HepG2 (cell line): ENCODE results near the gene HPD. TPM values are rescaled to one million over a fixed set of nuclear protein-coding genes. Genes with fewer than 3 reads are reported as not detected.

Experiments used
- ATF4 ChIP-seq, 2 experiments: fragments of 450-650 bp in 1 of 2; sonication (generic) in 1 of 2; formaldehyde crosslinking; IDR thresholded peaks; 2 replicates each; pipeline versions ENCODE4 v1.5.0 to v1.8.0; 2020 to 2022; ENCODE audit warnings: mild to moderate bottlenecking in 1 of 2, missing genetic modification reagents in 1 of 2
- HMGA1 ChIP-seq: sonication (generic); formaldehyde crosslinking; conservative IDR thresholded peaks from 2 replicates; pipeline ENCODE4 v1.4.0; 2020; ENCODE audit warnings: missing genetic modification reagents
- HOXD1 ChIP-seq: sonication (generic); formaldehyde crosslinking; IDR thresholded peaks from 2 replicates; pipeline ENCODE4 v1.5.0; 2020; ENCODE audit warnings: missing genetic modification reagents
- MTA3 ChIP-seq: sonication (generic); formaldehyde crosslinking; IDR thresholded peaks from 2 replicates; pipeline ENCODE4 v1.4.0; 2020; ENCODE audit warnings: missing genetic modification reagents
- NCOA5 ChIP-seq: sonication (generic); formaldehyde crosslinking; IDR thresholded peaks from 2 replicates; pipeline ENCODE4 v1.4.0; 2020; ENCODE audit warnings: missing genetic modification reagents
- NR3C1 ChIP-seq: sonication (generic); formaldehyde crosslinking; IDR thresholded peaks from 2 replicates; pipeline ENCODE4 v1.4.0; 2020; ENCODE audit warnings: missing genetic modification reagents
- REXO4 ChIP-seq: sonication (generic); formaldehyde crosslinking; IDR thresholded peaks from 2 replicates; pipeline ENCODE4 v1.8.0; 2022; ENCODE audit warnings: missing genetic modification reagents, mild to moderate bottlenecking, borderline replicate concordance
- TEF ChIP-seq: sonication (generic); formaldehyde crosslinking; IDR thresholded peaks from 2 replicates; pipeline ENCODE4 v1.5.0; 2020; ENCODE audit warnings: missing genetic modification reagents
- TSC22D2 ChIP-seq: sonication (generic); formaldehyde crosslinking; IDR thresholded peaks from 2 replicates; pipeline ENCODE4 v1.5.1; 2020; ENCODE audit warnings: missing genetic modification reagents, mild to moderate bottlenecking, borderline replicate concordance
- ZFAT ChIP-seq: sonication (generic); formaldehyde crosslinking; conservative IDR thresholded peaks from 2 replicates; pipeline ENCODE4 v1.8.1; 2023; ENCODE audit warnings: missing genetic modification reagents, inconsistent platforms
- ZNF20 ChIP-seq: sonication (generic); formaldehyde crosslinking; IDR thresholded peaks from 2 replicates; pipeline ENCODE4 v1.4.0; 2020; ENCODE audit warnings: mild to moderate bottlenecking, moderate library complexity, missing genetic modification reagents
- ZNF234 ChIP-seq: sonication (generic); formaldehyde crosslinking; conservative IDR thresholded peaks from 2 replicates; pipeline ENCODE4 v1.5.1; 2020; ENCODE audit warnings: mild to moderate bottlenecking, missing genetic modification reagents
- ZNF687 ChIP-seq: sonication (generic); formaldehyde crosslinking; IDR thresholded peaks from 2 replicates; pipeline ENCODE4 v1.5.1; 2020; ENCODE audit warnings: mild to moderate bottlenecking, missing genetic modification reagents, moderate library complexity
- ZNF850 ChIP-seq: sonication (generic); formaldehyde crosslinking; conservative IDR thresholded peaks from 2 replicates; pipeline ENCODE4 v1.9.0; 2021; ENCODE audit warnings: mild to moderate bottlenecking, missing genetic modification reagents
- polyA plus RNA-seq, 8 experiments: library from polyadenylated mRNA; depleted of rRNA in 3 of 8; stranded (reverse) in 7 of 8; unstranded in 1 of 8; fragments of >200 nt; fragmentation: Illumina TruSeq in 4 of 8; extraction: Trizol in 4 of 8; gene quantifications; 2 replicates each; pipeline versions ENCODE4 v1.2.1 to v1.2.3, GENCODE V29; 2011 to 2016; ENCODE audit warnings: low read depth in 4 of 8, missing spikeins in 1 of 8, mixed read lengths in 1 of 8; ENCODE audit not compliant: insufficient read depth in 1 of 8
- total RNA-seq, 5 experiments: library from RNA; depleted of rRNA; stranded (reverse); fragments of >200 nt; fragmentation: Illumina TruSeq; extraction: Trizol; gene quantifications; 2 replicates each; pipeline ENCODE4 v1.2.3, GENCODE V29; 2016; ENCODE audit warnings: low read depth in 1 of 5
- TF ChIP-seq, protein P1 (sequence below): sonication (generic); formaldehyde crosslinking; IDR thresholded peaks from 2 replicates; pipeline ENCODE4 v1.4.0; 2020; ENCODE audit warnings: missing genetic modification reagents, borderline replicate concordance
- TF ChIP-seq, protein P2 (sequence below): sonication (generic); formaldehyde crosslinking; IDR thresholded peaks from 2 replicates; pipeline ENCODE4 v1.9.0; 2021; ENCODE audit warnings: missing genetic modification reagents, borderline replicate concordance

HPD gene
- total and polyA plus RNA-seq, 2 of the 13 experiments (the other 11 are each of a cell fraction or from before 2014, with no cell fraction given): 120 to 195 TPM

GRCh38 chr12:121857322-121858246, 1.1 kb downstream of the HPD start (continued):
- TF ChIP-seq ZNF687 (CRISPR knock-in tag): peak; percentile 94
- no peak for TF ChIP-seq TSC22D2 (CRISPR knock-in tag)
- no peak for TF ChIP-seq HOXD1 (CRISPR knock-in tag)
- no peak for TF ChIP-seq ZFAT (CRISPR knock-in tag)
- TF ChIP-seq ZNF234 (CRISPR knock-in tag): no peak
- TF ChIP-seq, protein P1, sequence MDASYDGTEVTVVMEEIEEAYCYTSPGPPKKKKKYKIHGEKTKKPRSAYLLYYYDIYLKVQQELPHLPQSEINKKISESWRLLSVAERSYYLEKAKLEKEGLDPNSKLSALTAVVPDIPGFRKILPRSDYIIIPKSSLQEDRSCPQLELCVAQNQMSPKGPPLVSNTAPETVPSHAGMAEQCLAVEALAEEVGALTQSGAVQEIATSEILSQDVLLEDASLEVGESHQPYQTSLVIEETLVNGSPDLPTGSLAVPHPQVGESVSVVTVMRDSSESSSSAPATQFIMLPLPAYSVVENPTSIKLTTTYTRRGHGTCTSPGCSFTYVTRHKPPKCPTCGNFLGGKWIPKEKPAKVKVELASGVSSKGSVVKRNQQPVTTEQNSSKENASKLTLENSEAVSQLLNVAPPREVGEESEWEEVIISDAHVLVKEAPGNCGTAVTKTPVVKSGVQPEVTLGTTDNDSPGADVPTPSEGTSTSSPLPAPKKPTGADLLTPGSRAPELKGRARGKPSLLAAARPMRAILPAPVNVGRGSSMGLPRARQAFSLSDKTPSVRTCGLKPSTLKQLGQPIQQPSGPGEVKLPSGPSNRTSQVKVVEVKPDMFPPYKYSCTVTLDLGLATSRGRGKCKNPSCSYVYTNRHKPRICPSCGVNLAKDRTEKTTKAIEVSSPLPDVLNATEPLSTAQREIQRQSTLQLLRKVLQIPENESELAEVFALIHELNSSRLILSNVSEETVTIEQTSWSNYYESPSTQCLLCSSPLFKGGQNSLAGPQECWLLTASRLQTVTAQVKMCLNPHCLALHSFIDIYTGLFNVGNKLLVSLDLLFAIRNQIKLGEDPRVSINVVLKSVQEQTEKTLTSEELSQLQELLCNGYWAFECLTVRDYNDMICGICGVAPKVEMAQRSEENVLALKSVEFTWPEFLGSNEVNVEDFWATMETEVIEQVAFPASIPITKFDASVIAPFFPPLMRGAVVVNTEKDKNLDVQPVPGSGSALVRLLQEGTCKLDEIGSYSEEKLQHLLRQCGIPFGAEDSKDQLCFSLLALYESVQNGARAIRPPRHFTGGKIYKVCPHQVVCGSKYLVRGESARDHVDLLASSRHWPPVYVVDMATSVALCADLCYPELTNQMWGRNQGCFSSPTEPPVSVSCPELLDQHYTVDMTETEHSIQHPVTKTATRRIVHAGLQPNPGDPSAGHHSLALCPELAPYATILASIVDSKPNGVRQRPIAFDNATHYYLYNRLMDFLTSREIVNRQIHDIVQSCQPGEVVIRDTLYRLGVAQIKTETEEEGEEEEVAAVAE (CRISPR knock-in tag): 0 out of 2 replicates have a peak, but pooled peaks have one; percentile 34
- TF ChIP-seq, protein P2, sequence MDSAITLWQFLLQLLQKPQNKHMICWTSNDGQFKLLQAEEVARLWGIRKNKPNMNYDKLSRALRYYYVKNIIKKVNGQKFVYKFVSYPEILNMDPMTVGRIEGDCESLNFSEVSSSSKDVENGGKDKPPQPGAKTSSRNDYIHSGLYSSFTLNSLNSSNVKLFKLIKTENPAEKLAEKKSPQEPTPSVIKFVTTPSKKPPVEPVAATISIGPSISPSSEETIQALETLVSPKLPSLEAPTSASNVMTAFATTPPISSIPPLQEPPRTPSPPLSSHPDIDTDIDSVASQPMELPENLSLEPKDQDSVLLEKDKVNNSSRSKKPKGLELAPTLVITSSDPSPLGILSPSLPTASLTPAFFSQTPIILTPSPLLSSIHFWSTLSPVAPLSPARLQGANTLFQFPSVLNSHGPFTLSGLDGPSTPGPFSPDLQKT (CRISPR knock-in tag): no peak
- no peak for TF ChIP-seq NR3C1 (CRISPR knock-in tag)
- TF ChIP-seq REXO4 (CRISPR knock-in tag): no peak
- TF ChIP-seq ZNF20: no peak
- TF ChIP-seq HMGA1: no peak
- TF ChIP-seq TEF: no peak
- TF ChIP-seq NCOA5 (CRISPR knock-in tag): no peak
- TF ChIP-seq ATF4 (CRISPR knock-in tag; IDR thresholded peaks at IDR 0.05): peak in 1 of 2 experiments; percentile 89; a peak in 2 of 4 replicates
- no peak for TF ChIP-seq MTA3 (CRISPR knock-in tag)
- TF ChIP-seq ZNF850 (CRISPR knock-in tag): no peak
